GM12892 (cell line): Measurements from ENCODE around the gene CRYBB1.

ENCODE experiments used
- POLR2A ChIP-seq: IDR thresholded peaks from 2 replicates; pipeline ENCODE4 v1.6.1; 2011; ENCODE audit warnings: low read depth, low read length, control low read depth
- POLR2AphosphoS5 ChIP-seq: IDR thresholded peaks from 2 replicates; pipeline ENCODE4 v1.6.1; 2011; ENCODE audit warnings: low read depth, low read length, control low read depth

GRCh38 chr22:26635117-26635516 is 17.3 kb upstream of the CRYBB1 start:
- no peak for TF ChIP-seq POLR2A
- no peak for TF ChIP-seq POLR2AphosphoS5
